HG03460 (cell line): ENCODE results near the gene PRICKLE2.

Source experiments
- ATAC-seq: cut with Tn5 transposase; IDR thresholded peaks from one replicate; pipeline ENCODE4 v1.9.1; 2021; ENCODE audit not compliant: unreplicated experiment

The PRICKLE2 gene

GRCh38 chr3:64054488-64054887, 170.8 kb downstream of the PRICKLE2 start:
- no peak for ATAC-seq

GRCh38 chr3:64053581-64053980, 171.7 kb downstream of the PRICKLE2 start:
- no peak for ATAC-seq

- no peak for ATAC-seq
These were observed 172.1 kb downstream of the PRICKLE2 start for GRCh38 chr3:64053117-64053516.

GRCh38 chr3:64049832-64050231, 175.4 kb downstream of the PRICKLE2 start:
- no peak for ATAC-seq

- no peak for ATAC-seq
These were observed 176.1 kb downstream of the PRICKLE2 start for GRCh38 chr3:64049136-64049535.

- no peak for ATAC-seq
These were observed 176.6 kb downstream of the PRICKLE2 start for GRCh38 chr3:64048631-64049061.

- ATAC-seq: no peak
These were observed 177.5 kb downstream of the PRICKLE2 start for GRCh38 chr3:64047787-64048186.

GRCh38 chr3:64046996-64047594, 178.2 kb downstream of the PRICKLE2 start:
- ATAC-seq: no peak

GRCh38 chr3:64046592-64046991, 178.7 kb downstream of the PRICKLE2 start:
- no peak for ATAC-seq

GRCh38 chr3:64042952-64043351, 182.3 kb downstream of the PRICKLE2 start:
- ATAC-seq: no peak
